SK-N-MC (cell line): ENCODE measurements around the gene POLR2J3.
"Not testable (repeated sequence)": the region's sequence is repeated elsewhere in the genome, so short reads cannot be mapped to it uniquely, and the experiment has no call there.

Experiments used
- EZH2 ChIP-seq: fragments of 200-600 bp; sonication (generic); IDR thresholded peaks from one replicate; pipeline ENCODE4 v1.6.1; 2017; ENCODE audit warnings: antibody characterized with exemption
- FOXP2 ChIP-seq: optimal IDR thresholded peaks from 2 replicates; pipeline ENCODE3; 2011; ENCODE audit warnings: mild to moderate bottlenecking, moderate library complexity; ENCODE audit not compliant: insufficient read depth; ENCODE audit errors: extremely low read length, control extremely low read depth
- POLR2AphosphoS5 ChIP-seq: IDR thresholded peaks from 2 replicates; pipeline ENCODE4 v1.6.1; 2012; ENCODE audit warnings: mild to moderate bottlenecking, low read depth, low read length, borderline replicate concordance

GRCh38 chr7:102546353-102546752 is 26.0 kb downstream of the POLR2J3 start:
- not testable (repeated sequence) for TF ChIP-seq EZH2, POLR2AphosphoS5, FOXP2
